ENCODE results near the gene ADO. TPM values are rescaled to one million over a fixed set of nuclear protein-coding genes. Genes with fewer than 3 reads are reported as not detected.

The ADO gene
- total RNA-seq: 10 to 100 TPM; 13.4 to 21.2 (median 17.0) TPM

DNA sequence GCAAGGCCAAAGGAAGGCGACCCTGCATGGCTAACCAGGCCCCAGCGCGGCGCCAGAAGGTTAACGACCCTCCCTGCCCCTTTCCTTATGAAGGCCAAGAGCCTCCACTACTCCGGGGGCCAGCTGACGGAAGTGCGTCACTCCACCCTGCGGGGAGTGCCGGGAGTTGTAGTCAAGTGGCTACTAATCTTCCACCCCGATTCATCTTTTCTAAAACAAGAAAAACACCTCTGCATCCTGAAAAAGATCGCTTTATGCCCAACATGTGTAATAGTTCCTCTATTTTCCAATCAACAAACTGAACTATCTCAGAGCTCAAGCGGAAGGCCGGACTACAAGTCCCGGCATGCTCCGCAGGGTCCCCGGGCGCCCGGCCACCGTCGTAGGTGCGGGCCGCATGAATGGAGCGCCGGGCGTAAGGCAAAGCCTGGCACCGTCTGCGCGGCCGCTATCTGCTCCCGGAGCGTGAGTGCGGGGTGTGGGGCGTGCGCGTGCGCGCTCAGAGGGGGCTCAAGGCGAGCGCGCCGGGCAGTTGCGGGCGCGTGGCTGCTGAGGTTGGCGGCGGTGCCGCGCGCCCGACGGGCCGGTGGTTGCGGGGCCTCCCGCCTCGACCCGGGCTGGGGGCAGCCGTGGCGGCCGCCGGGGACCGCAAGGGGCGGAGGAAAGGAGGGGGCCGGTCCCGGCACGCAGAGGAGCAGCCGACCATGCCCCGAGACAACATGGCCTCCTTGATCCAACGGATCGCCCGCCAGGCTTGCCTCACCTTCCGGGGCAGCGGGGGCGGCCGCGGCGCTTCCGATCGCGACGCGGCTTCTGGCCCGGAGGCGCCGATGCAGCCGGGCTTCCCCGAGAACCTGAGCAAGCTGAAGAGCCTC lies at the start of gene ADO:
Gene ADO, plus strand, starts transcription at position 365 of the 875 bp plus-strand sequence. Its CDS starts 340 bp downstream, at position 705.
- no peak for TF ChIP-seq CTCF (IDR thresholded peaks at IDR 0.05; ENCODE audit: low read depth)

GRCh38 chr10:62754963-62755362 lies 49.6 kb upstream of the ADO start:
- no peak for TF ChIP-seq CTCF (IDR thresholded peaks at IDR 0.05; ENCODE audit: low read depth)

- no peak for TF ChIP-seq CTCF (IDR thresholded peaks at IDR 0.05; ENCODE audit: low read depth)
Measured at GRCh38 chr10:62755662-62756653, 48.6 kb upstream of the ADO start.

- TF ChIP-seq CTCF (IDR thresholded peaks at IDR 0.05; ENCODE audit: low read depth): no peak
Measured at GRCh38 chr10:62759599-62760175, 44.8 kb upstream of the ADO start.

DNA sequence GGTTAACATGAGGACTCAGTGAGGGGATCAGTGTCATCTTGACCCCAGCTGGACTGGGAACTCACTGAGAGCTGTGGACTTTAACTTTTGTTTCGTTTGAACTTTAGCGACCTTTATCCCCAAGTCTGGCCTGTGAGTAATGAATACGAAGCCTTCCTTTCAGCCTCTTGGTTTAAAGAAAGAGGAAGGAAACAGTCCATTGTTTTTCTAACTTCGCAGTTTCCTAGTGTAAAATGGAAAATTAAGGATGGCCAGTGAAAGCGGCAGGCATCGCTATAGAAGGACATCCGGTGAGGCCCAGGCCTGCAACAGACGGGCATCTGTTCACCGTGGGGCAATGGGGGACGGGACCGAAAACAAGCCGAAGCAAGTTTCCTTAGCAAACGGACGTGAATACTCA lies 44.1 kb upstream of the ADO start:
- TF ChIP-seq CTCF (IDR thresholded peaks at IDR 0.05; ENCODE audit: low read depth): no peak

GRCh38 chr10:62761115-62761514 lies 43.4 kb upstream of the ADO start:
- TF ChIP-seq CTCF (IDR thresholded peaks at IDR 0.05; ENCODE audit: low read depth): no peak
